HepG2 (cell line): ENCODE data around the gene LIN28B.

Experiments
- ETV6 ChIP-seq: sonication (generic); formaldehyde crosslinking; conservative IDR thresholded peaks from 2 replicates; pipeline ENCODE4 v1.4.0; 2020; ENCODE audit warnings: missing genetic modification reagents
- KAT7 ChIP-seq: IDR thresholded peaks from 2 replicates; pipeline ENCODE4 v1.6.1; 2018; ENCODE audit warnings: borderline replicate concordance, missing compliant biosample characterization
- MED8 ChIP-seq: sonication (generic); formaldehyde crosslinking; IDR thresholded peaks from 2 replicates; pipeline ENCODE4 v1.8.1; 2023; ENCODE audit warnings: mild to moderate bottlenecking, missing genetic modification reagents; ENCODE audit not compliant: insufficient replicate concordance
- NBN ChIP-seq: fragments of 450-650 bp; conservative IDR thresholded peaks from 2 replicates; pipeline ENCODE4 v1.6.1; 2017
- SIN3A ChIP-seq: IDR thresholded peaks from 2 replicates; pipeline ENCODE4 v1.6.1; 2011; ENCODE audit warnings: low read depth, mild to moderate bottlenecking, control low read depth, low read length, borderline replicate concordance
- TAF15 ChIP-seq: fragments of 200-400 bp; formaldehyde crosslinking; IDR thresholded peaks from one replicate; pipeline ENCODE4 v1.6.1; 2018; ENCODE audit warnings: mild to moderate bottlenecking, low read depth, low read length; ENCODE audit not compliant: poor library complexity, severe bottlenecking
- TBP ChIP-seq: sonication (generic); formaldehyde crosslinking; IDR thresholded peaks from 2 replicates; pipeline ENCODE4 v1.5.0; 2020; ENCODE audit warnings: missing genetic modification reagents
- TCF7L2 ChIP-seq: IDR thresholded peaks from 2 replicates; pipeline ENCODE4 v1.6.1; 2011; ENCODE audit warnings: mild to moderate bottlenecking, low read depth, low read length, moderate library complexity
- ZFX ChIP-seq: sonication (generic); formaldehyde crosslinking; IDR thresholded peaks from 2 replicates; pipeline ENCODE4 v1.4.0; 2020; ENCODE audit warnings: mild to moderate bottlenecking, low read depth, missing genetic modification reagents, moderate library complexity
- TF ChIP-seq, protein P1 (sequence below): sonication (generic); formaldehyde crosslinking; IDR thresholded peaks from 2 replicates; pipeline ENCODE4 v1.4.0; 2020; ENCODE audit warnings: missing genetic modification reagents

DNA sequence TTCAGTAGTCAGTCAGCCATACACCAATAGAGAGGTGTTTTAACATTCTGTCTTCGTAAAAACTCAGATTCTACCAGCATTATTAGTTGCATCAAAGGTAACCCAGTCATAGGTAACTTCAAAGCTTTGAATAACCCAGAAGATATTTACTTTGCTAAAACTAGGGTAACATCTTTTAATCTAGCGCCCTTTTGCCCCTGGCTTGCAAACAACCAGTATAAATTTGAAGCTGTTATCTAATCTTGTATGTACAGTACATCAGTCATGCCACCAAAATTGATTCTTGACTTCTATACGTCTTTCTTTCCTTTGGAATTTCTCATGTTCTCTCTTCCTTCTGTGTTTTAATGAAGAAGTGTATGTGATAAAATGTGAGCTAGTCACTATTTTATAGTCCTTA lies 109.3 kb downstream of the LIN28B start:
- TF ChIP-seq NBN (no peak), MED8 (CRISPR knock-in tag) (no peak), KAT7 (CRISPR knock-in tag) (no peak), ZFX (CRISPR knock-in tag) (no peak), TCF7L2 (peak; percentile 79), TBP (no peak), SIN3A (no peak), ETV6 (CRISPR knock-in tag) (no peak), TAF15 (no peak)
- TF ChIP-seq, protein P1, sequence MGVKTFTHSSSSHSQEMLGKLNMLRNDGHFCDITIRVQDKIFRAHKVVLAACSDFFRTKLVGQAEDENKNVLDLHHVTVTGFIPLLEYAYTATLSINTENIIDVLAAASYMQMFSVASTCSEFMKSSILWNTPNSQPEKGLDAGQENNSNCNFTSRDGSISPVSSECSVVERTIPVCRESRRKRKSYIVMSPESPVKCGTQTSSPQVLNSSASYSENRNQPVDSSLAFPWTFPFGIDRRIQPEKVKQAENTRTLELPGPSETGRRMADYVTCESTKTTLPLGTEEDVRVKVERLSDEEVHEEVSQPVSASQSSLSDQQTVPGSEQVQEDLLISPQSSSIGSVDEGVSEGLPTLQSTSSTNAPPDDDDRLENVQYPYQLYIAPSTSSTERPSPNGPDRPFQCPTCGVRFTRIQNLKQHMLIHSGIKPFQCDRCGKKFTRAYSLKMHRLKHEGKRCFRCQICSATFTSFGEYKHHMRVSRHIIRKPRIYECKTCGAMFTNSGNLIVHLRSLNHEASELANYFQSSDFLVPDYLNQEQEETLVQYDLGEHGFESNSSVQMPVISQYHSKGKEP (CRISPR knock-in tag), result no peak
